GM19239 (cell line): Measurements from ENCODE around the gene TOM1L2.
"Not testable (repeated sequence)": the region's sequence is repeated elsewhere in the genome, so short reads cannot be mapped to it uniquely, and the experiment has no call there.

Source experiments
- DNase-seq: peaks from one replicate; pipeline ENCODE4 v3.0.0; 2011; ENCODE audit warnings: low spot score; ENCODE audit not compliant: insufficient read length
- FAIRE-seq: peaks from 2 replicates; lab custom pipeline; 2011; peaks lifted over from hg19 to GRCh38; lab: Jason Lieb, UNC

Gene TOM1L2

GRCh38 chr17:17975436-17975835, 3.2 kb upstream of the TOM1L2 start:
- FAIRE-seq (no peak), DNase-seq (no peak)

GRCh38 chr17:17972952-17973254, 703 bp upstream of the TOM1L2 start:
- no peak for DNase-seq
- no peak for FAIRE-seq

DNA sequence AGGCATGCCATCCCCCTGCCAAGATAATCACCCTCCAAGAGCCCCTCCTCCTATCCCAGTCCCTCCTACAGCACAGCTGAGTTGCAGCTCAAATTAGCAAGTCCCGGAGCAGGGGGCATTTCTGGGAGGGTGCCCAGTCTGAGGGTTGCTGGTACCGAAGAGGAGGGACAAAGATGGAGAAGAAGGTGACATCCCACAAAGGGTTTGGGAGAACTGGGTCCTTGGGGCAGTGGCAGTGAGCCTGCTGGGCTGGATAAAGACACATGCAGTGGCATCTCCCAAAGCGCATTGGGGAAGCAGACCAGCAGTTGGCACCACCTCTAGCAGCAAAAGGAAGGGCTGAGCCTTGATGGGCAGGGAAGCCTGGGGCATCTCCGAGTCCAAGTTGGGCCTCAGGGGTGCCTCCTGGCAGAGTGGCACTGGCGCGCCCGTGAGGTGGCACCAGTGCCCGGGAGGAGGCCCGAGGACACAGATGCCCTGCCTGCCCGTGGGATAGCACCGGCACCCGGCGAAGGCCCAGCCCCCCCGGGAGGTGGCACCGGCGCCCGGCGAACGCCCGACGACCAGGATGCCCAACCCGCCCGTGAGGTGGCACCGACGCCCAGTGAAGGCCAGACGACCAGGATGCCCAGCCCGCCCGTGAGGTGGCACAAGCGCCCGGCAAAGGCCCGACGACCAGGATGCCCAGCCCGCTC, 622 bp downstream of the TOM1L2 start:
- FAIRE-seq (no peak), DNase-seq (no peak)

DNA sequence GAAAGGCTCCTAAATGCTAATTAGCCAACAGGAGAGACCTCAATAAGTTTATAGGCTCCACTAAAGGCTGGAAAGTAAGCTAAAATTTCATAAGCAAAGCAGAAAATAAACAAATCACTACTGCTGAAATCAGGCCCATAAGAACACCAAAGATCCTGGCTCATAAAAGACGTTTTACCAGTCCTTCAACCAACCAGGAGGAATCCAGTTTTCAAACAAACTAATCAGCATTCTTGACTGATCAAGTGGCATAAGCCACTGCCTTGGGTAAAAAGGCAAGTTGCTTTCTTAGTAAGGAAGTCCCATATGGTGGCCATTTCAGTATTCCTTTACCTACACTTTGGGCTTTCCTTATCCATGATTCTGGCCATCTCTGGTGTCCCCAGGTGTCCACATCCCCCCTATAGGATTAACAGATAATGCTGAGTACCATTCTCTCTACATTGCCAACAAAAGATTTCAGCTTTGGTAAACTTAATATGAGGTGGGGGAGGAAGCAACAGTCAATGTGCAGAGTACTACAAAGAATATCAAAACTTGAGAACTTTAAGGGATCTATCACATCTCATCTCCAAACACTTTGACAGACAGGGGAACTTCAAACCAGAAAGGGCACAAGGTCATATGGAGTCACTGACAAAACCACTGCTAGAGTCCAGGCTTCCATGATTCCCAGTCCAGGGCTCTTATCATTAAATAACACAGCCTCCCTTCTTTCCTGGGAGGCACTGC, 1.3 kb downstream of the TOM1L2 start:
- no peak for DNase-seq
- FAIRE-seq = no peak

- FAIRE-seq = peak; percentile 81
- DNase-seq = no peak
These were observed 5.8 kb downstream of the TOM1L2 start for GRCh38 chr17:17966399-17966798.

DNA sequence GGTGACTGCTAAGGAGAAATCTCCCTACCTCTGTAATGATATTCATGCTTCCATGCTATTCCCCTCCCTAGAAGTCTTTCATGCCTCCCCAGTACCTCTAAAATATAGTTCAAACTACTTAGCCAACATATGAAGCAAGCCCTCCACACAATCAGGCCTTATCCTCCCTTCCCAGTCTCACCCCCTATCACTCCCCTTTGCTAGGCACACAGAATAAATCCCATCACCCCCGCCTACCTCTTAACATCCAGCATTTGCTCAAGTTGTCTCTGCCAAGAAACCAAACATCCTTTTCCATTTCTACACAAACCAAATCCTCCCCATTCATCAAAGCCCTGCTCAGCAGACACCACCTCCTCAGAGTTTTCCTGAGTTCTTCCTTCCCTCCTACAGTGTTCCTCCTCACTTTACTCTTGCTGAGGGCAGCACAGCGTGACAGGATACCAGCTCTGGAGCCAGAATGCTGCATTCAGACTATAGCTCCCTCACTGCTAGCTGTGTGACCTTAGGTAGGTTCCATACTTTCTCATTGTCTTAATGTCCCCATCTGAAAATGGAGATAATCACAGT, 7.0 kb downstream of the TOM1L2 start:
- FAIRE-seq (no peak), DNase-seq (no peak)

DNA sequence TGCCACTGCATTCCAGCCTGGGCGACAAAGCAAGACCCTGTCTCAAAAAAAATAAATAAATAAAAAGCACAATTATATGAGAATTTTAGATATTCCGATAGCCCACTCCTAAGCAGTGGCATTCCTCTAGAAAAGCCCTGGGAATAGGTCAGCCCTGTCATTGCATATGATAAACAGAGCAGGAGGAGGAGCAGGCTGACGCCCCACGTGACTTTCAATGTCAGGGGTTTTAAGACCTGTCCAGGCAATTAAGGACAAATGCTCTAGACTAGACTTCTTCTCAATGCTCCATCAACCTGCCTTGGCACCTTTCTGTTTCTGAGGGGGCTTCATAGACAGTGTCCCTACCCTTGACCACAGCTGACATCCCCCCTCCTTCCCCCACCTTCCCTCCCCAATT, 7.5 kb downstream of the TOM1L2 start:
- FAIRE-seq (no peak), DNase-seq (no peak)

GRCh38 chr17:17963694-17964436, 8.3 kb downstream of the TOM1L2 start:
- no peak for FAIRE-seq
- no peak for DNase-seq

- DNase-seq (no peak), FAIRE-seq (no peak)
These were observed 9.1 kb downstream of the TOM1L2 start for GRCh38 chr17:17963066-17963465.

GRCh38 chr17:17960500-17961030, 11.6 kb downstream of the TOM1L2 start:
- no peak for DNase-seq
- FAIRE-seq = peak; percentile 14

DNA sequence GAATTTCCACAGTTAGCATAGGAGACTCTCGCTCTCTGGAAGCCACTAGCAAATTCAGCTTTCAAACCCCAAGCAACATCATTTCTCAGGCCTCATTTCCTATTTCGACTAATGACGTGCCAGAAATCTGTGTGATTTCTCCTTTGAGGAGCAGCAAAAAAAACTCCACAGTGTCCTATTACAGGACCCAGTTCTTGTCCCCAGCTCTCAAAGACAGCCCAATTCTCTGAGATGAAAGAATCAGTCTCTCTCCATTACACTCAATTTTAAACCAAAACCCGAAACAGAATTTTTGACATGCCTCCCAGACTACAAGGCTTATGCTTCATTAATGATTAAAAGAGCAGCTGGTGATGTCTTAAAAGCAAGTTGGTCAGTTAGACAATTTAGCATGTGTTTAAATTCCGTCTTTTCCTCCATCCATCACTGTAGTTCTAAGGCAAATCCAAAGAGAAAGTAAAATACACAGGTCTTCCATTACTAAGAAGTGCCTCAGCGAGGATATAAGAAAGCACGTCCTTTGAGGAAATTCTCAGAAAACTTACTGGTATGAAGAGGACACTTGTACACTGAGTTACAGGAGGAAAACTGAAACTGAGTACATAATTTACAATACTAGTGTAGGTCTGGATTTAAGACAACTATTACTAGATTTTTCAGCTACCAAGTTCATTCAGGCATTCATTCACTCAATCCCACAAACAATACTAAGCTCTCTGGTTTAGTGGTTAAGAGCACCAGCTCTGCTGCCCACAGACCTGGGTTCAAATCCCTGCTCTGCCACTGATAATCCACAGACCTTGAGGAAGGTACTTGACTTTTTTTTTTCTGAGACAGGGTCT, 12.5 kb downstream of the TOM1L2 start:
- peak; percentile 72 for DNase-seq
- peak; percentile 91 for FAIRE-seq

DNA sequence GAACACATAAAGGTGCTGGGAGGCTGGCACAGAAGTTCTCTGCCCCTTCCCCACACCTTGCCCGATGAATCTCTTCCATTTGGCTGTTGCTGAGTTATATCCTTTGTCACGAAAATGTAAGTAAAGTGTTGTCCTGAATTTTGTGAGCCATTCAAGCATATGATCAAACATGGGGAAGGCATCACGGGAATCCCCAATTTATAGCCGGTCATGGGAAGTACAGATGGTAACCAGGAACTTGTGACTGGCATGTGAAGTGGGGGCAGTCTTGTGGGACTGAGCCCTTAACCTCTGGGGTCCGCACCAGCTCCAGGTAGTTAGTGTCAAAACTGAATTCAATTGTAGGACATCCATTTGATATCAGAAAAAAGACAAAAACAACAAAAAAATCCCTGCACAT, 13.2 kb downstream of the TOM1L2 start:
- no peak for DNase-seq
- peak; percentile 65 for FAIRE-seq

GRCh38 chr17:17957584-17957916, 14.7 kb downstream of the TOM1L2 start:
- FAIRE-seq = no peak
- no peak for DNase-seq

- not testable (repeated sequence) for DNase-seq, FAIRE-seq
These were observed 16.3 kb downstream of the TOM1L2 start for GRCh38 chr17:17955790-17956341.

DNA sequence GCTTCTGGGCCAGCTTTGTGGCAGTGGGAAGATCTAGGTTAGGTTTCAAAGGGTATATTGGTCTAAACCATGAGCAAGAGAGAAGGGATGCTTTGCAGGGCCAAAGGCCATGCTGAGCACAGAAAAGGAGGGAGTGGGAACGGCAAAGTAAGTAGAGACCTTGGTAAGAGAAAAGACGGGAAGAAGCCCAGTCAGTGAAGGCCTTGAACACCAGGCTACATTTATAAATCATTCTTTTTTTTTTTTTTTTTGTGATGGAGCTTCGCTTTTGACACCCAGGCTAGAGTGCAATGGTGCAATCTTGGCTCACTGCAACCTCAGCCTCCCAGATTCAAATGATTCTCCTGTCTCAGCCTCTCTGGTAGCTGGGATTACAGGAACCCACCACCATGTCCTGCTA, 18.1 kb downstream of the TOM1L2 start:
- DNase-seq (no peak), FAIRE-seq (no peak)

- FAIRE-seq (no peak), DNase-seq (no peak)
These were observed 19.5 kb downstream of the TOM1L2 start for GRCh38 chr17:17952691-17953090.

GRCh38 chr17:17951524-17951923, 20.7 kb downstream of the TOM1L2 start:
- DNase-seq (no peak), FAIRE-seq (no peak)

GRCh38 chr17:17950806-17951205, 21.4 kb downstream of the TOM1L2 start:
- DNase-seq = no peak
- FAIRE-seq = no peak

GRCh38 chr17:17950347-17950746, 21.9 kb downstream of the TOM1L2 start:
- FAIRE-seq = no peak
- no peak for DNase-seq

- FAIRE-seq (no peak), DNase-seq (no peak)
These were observed 24.2 kb downstream of the TOM1L2 start for GRCh38 chr17:17947966-17948365.
